Middle frontal gyrus (tissue), 1 donor: ENCODE data around the gene DDX31.

Experiments used
- DNase-seq: peaks from one replicate; pipeline ENCODE4 v3.0.0-alpha.2; 2015; ENCODE audit warnings: low spot score; ENCODE audit errors: extremely low spot score

Gene DDX31

GRCh38 chr9:132637351-132637750 lies 32.4 kb downstream of the DDX31 start:
- no peak for DNase-seq

GRCh38 chr9:132634327-132634726 lies 35.5 kb downstream of the DDX31 start:
- DNase-seq, result no peak

GRCh38 chr9:132632413-132633129 lies 37.2 kb downstream of the DDX31 start:
- no peak for DNase-seq

- no peak for DNase-seq
These were observed 38.1 kb downstream of the DDX31 start for GRCh38 chr9:132631685-132632084.

- DNase-seq, result no peak
These were observed 38.5 kb downstream of the DDX31 start for GRCh38 chr9:132631280-132631679.

GRCh38 chr9:132630811-132631210 lies 39.0 kb downstream of the DDX31 start:
- no peak for DNase-seq

- DNase-seq, result no peak
These were observed 39.7 kb downstream of the DDX31 start for GRCh38 chr9:132630116-132630515.

GRCh38 chr9:132628746-132629145 lies 41.0 kb downstream of the DDX31 start:
- no peak for DNase-seq

- no peak for DNase-seq
These were observed 42.2 kb downstream of the DDX31 start for GRCh38 chr9:132627594-132627993.

GRCh38 chr9:132627106-132627505 lies 42.7 kb downstream of the DDX31 start:
- DNase-seq, result no peak

GRCh38 chr9:132626285-132626684 lies 43.5 kb downstream of the DDX31 start:
- no peak for DNase-seq

GRCh38 chr9:132622159-132622558 lies 47.6 kb downstream of the DDX31 start:
- no peak for DNase-seq

- no peak for DNase-seq
These were observed 53.1 kb downstream of the DDX31 start for GRCh38 chr9:132616725-132617124.

- no peak for DNase-seq
These were observed 54.0 kb downstream of the DDX31 start for GRCh38 chr9:132615774-132616173.

- DNase-seq, result no peak
These were observed 55.5 kb downstream of the DDX31 start for GRCh38 chr9:132614324-132614723.

- no peak for DNase-seq
These were observed 59.1 kb downstream of the DDX31 start for GRCh38 chr9:132610661-132611060.

GRCh38 chr9:132609829-132610228 lies 60.0 kb downstream of the DDX31 start:
- DNase-seq, result no peak

GRCh38 chr9:132609184-132609583 lies 60.6 kb downstream of the DDX31 start:
- no peak for DNase-seq

GRCh38 chr9:132606066-132606465 lies 63.7 kb downstream of the DDX31 start:
- DNase-seq, result no peak

- no peak for DNase-seq
These were observed 64.4 kb downstream of the DDX31 start for GRCh38 chr9:132605387-132605786.

GRCh38 chr9:132602207-132602606 lies 67.6 kb downstream of the DDX31 start:
- DNase-seq, result no peak

GRCh38 chr9:132600326-132600984 lies 69.3 kb downstream of the DDX31 start:
- DNase-seq, result no peak
